ENCODE results near the gene PGBD2.

GRCh38 chr1:248872752-248873408, 33.2 kb upstream of the PGBD2 start:
- TF ChIP-seq CTCF (IDR thresholded peaks at IDR 0.05; ENCODE audit: low read depth, low read length) (no peak), POLR2A (IDR thresholded peaks at IDR 0.05; ENCODE audit: extremely low read depth, insufficient read length) (no peak)
